A549 (cell line): ENCODE results near the gene CSGALNACT2. TPM values are rescaled to one million over a fixed set of nuclear protein-coding genes. Genes with fewer than 3 reads are reported as not detected.

Experiments
- ATAC-seq, 2 experiments: fragments of 200-7000 bp in 1 of 2; fragments of >200 bp in 1 of 2; cut with Nextera tagmentation in 1 of 2; cut with Tn5 transposase in 1 of 2; 3 replicates each; pipeline versions ENCODE4 v1.8.0 to v1.9.1; 2018 to 2020; ENCODE audit warnings: mild to moderate bottlenecking in 1 of 2, moderate library complexity in 1 of 2
- CTCF ChIA-PET: fragments of 300-600 bp; sonication (Branson Sonifier 250); formaldehyde crosslinking; extraction: SDS; loops from one replicate; lab custom pipeline; 2021; ENCODE audit warnings: antibody characterized with exemption, inconsistent platforms; lab: Yijun Ruan, JAX
- POLR2A ChIA-PET: fragments of 350-600 bp; formaldehyde crosslinking; extraction: SDS; loops from one replicate; lab custom pipeline; 2021; ENCODE audit warnings: antibody characterized with exemption, inconsistent platforms; lab: Yijun Ruan, JAX
- DNase-seq, 2 experiments: peaks; one replicate each; pipeline versions ENCODE4 v3.0.0 to v3.0.0-alpha.2; 2011 to 2016; ENCODE audit warnings: low read depth in 1 of 2, low spot score in 1 of 2
- FAIRE-seq: peaks from 2 replicates; lab custom pipeline; 2011; peaks lifted over from hg19 to GRCh38; lab: Jason Lieb, UNC
- H3K27ac ChIP-seq, 2 experiments: fragments of >200 bp; sonication (Bioruptor Twin); formaldehyde crosslinking; 3 replicates each; pipeline ENCODE4 v1.5.1; 2016 to 2017
- H3K4me1 ChIP-seq: fragments of >200 bp; sonication (Bioruptor Twin); formaldehyde crosslinking; 3 replicates; pipeline ENCODE4 v1.6.1; 2016
- H3K4me2 ChIP-seq: fragments of >200 bp; sonication (Bioruptor Twin); formaldehyde crosslinking; 3 replicates; pipeline ENCODE4 v1.6.1; 2016
- H3K4me3 ChIP-seq: fragments of >200 bp; sonication (Bioruptor Twin); formaldehyde crosslinking; 3 replicates; pipeline ENCODE4 v1.5.1; 2016
- H3K9me3 ChIP-seq: fragments of >200 bp; sonication (Bioruptor Twin); formaldehyde crosslinking; 3 replicates; pipeline ENCODE4 v1.6.1; 2016
- BHLHE40 ChIP-seq: IDR thresholded peaks from 2 replicates; pipeline ENCODE4 v1.6.1; 2012; ENCODE audit warnings: low read depth, low read length, inconsistent platforms
- CBX8 ChIP-seq: fragments of 200-600 bp; sonication (generic); IDR thresholded peaks from 2 replicates; pipeline ENCODE4 v1.6.1; 2016
- CHD2 ChIP-seq: fragments of 150-350 bp; IDR thresholded peaks from 2 replicates; pipeline ENCODE4 v1.6.1; 2014; ENCODE audit warnings: low read length; ENCODE audit not compliant: partially characterized antibody
- EHF ChIP-seq: fragments of 250-450 bp; sonication (Bioruptor Pico); IDR thresholded peaks from 2 replicates; pipeline ENCODE4 v1.5.0; 2020; ENCODE audit warnings: mild to moderate bottlenecking
- GATA3 ChIP-seq: IDR thresholded peaks from 2 replicates; pipeline ENCODE4 v1.6.1; 2012; ENCODE audit warnings: borderline replicate concordance
- HMGXB4 ChIP-seq: fragments of 250-450 bp; sonication (Bioruptor Pico); IDR thresholded peaks from 2 replicates; pipeline ENCODE4 v1.5.0; 2021; ENCODE audit warnings: mild to moderate bottlenecking, moderate library complexity, borderline replicate concordance
- HOXB13 ChIP-seq: fragments of 250-450 bp; sonication (Bioruptor Pico); IDR thresholded peaks from 2 replicates; pipeline ENCODE4 v1.5.0; 2020; ENCODE audit warnings: low read depth, mild to moderate bottlenecking, moderate library complexity
- HOXB5 ChIP-seq: fragments of 250-450 bp; sonication (Bioruptor Pico); IDR thresholded peaks from 2 replicates; pipeline ENCODE4 v1.5.0; 2020; ENCODE audit warnings: mild to moderate bottlenecking, moderate library complexity
- KDM1A ChIP-seq: fragments of 200-600 bp; sonication (generic); IDR thresholded peaks from 2 replicates; pipeline ENCODE4 v1.6.1; 2016; ENCODE audit warnings: low read depth, mild to moderate bottlenecking
- MAFK ChIP-seq: fragments of 450-650 bp; IDR thresholded peaks from 2 replicates; pipeline ENCODE4 v1.6.1; 2014; ENCODE audit not compliant: partially characterized antibody
- MAZ ChIP-seq: fragments of 150-350 bp; IDR thresholded peaks from 2 replicates; pipeline ENCODE4 v1.6.1; 2014; ENCODE audit warnings: antibody characterized with exemption, low read depth, low read length, borderline replicate concordance
- NPAS2 ChIP-seq: fragments of 250-450 bp; sonication (Bioruptor Pico); IDR thresholded peaks from 2 replicates; pipeline ENCODE4 v1.8.0; 2022; ENCODE audit warnings: mild to moderate bottlenecking, moderate library complexity, borderline replicate concordance
- NR3C1 ChIP-seq: fragments of >200 bp; sonication (Bioruptor Twin); formaldehyde crosslinking; IDR thresholded peaks from 3 replicates; pipeline ENCODE4 v1.6.1; 2017
- PHF8 ChIP-seq: fragments of 200-600 bp; sonication (generic); IDR thresholded peaks from 2 replicates; pipeline ENCODE4 v1.6.1; 2016; ENCODE audit warnings: low read depth, mild to moderate bottlenecking, antibody characterized with exemption, moderate library complexity, borderline replicate concordance
- POLR2A ChIP-seq: IDR thresholded peaks from 2 replicates; pipeline ENCODE4 v1.6.1; 2012; ENCODE audit warnings: mild to moderate bottlenecking, low read length
- RAD21 ChIP-seq, 2 experiments: fragments of >200 bp in 1 of 2; sonication (Bioruptor Twin) in 1 of 2; formaldehyde crosslinking in 1 of 2; IDR thresholded peaks in 1 of 2; conservative IDR thresholded peaks in 1 of 2; 2 replicates in 1 of 2; 3 replicates in 1 of 2; pipeline ENCODE4 v1.6.1; 2012 to 2018; ENCODE audit warnings: inconsistent platforms in 1 of 2
- SMC3 ChIP-seq: fragments of >200 bp; sonication (Bioruptor Twin); formaldehyde crosslinking; IDR thresholded peaks from 3 replicates; pipeline ENCODE4 v1.6.1; 2018; ENCODE audit warnings: inconsistent platforms
- TFCP2L1 ChIP-seq: fragments of 250-450 bp; sonication (Bioruptor Pico); IDR thresholded peaks from 2 replicates; pipeline ENCODE4 v1.5.0; 2021; ENCODE audit warnings: mild to moderate bottlenecking
- TP53 ChIP-seq: fragments of 250-450 bp; sonication (Bioruptor Pico); IDR thresholded peaks from 2 replicates; pipeline ENCODE4 v1.5.0; 2021; ENCODE audit warnings: mild to moderate bottlenecking, moderate library complexity
- ZFP36 ChIP-seq: fragments of 450-650 bp; IDR thresholded peaks from 2 replicates; pipeline ENCODE4 v1.6.1; 2014; ENCODE audit warnings: borderline replicate concordance; ENCODE audit not compliant: partially characterized antibody
- WGBS: methylation state at CpG from one replicate; pipeline ENCODE4 v1.1.6; 2017; ENCODE audit errors: missing lambda C conversion rate; 5-methylcytosine and 5-hydroxymethylcytosine counted together
- polyA plus RNA-seq, 4 experiments: library from polyadenylated mRNA; depleted of rRNA in 3 of 4; stranded (reverse); fragments of >200 nt; fragmentation: RNase III in 1 of 4; extraction: RNeasy Plus Mini Kit Qiagen cat#74134 plus additional on column Dnase treatment in 1 of 4; gene quantifications; 2 replicates in 3 of 4; 3 replicates in 1 of 4; pipeline ENCODE4 v1.2.3, GENCODE V29; 2011 to 2017
- TF ChIP-seq, protein P1 (sequence below): IDR thresholded peaks from 2 replicates; pipeline ENCODE4 v1.6.1; 2012
- TF ChIP-seq, protein P2 (sequence below): fragments of 250-450 bp; sonication (Bioruptor Pico); IDR thresholded peaks from 2 replicates; pipeline ENCODE4 v1.5.0; 2020; ENCODE audit warnings: low read depth, mild to moderate bottlenecking, moderate library complexity
- TF ChIP-seq, protein P3 (sequence below): IDR thresholded peaks from 2 replicates; pipeline ENCODE4 v1.6.1; 2012; ENCODE audit warnings: low read depth, borderline replicate concordance
- TF ChIP-seq, protein P4 (sequence below): fragments of >200 bp; sonication (Bioruptor Twin); formaldehyde crosslinking; IDR thresholded peaks from 3 replicates; pipeline ENCODE4 v1.5.1; 2016
- TF ChIP-seq, protein P5 (sequence below): IDR thresholded peaks from 2 replicates; pipeline ENCODE4 v1.6.1; 2012

The CSGALNACT2 gene
- polyA plus RNA-seq, 2 of the 4 experiments (the other 2 are of a cell fraction), result 11.2 to 29.9 TPM

DNA sequence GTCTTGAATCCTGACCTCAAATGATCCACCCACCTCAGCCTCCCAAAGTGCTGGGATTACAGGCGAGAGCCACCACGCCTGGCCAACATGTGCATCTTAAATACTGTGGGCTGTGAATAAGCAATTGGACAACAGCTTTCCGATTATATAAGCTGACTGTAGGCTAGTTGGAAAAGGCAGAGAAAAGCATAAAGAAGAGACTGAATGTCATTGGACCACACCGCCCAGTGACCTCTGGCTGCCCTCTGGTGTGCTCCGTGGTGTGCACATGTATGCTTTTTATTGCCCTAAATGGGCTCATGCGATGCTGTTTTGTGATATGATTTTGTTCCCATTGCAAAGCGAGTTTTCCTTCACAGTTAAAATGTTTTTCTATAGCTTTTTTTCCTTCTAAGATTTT is 15.4 kb upstream of the CSGALNACT2 start:
- WGBS, result 75% methylated on average over 7 of the region's 7 CpGs
- Histone ChIP-seq H3K27ac (no peak overlapping the region), H3K4me2 (no peak overlapping the region), H3K4me3 (no peak overlapping the region), H3K4me1 (no peaks in the 10 kb centered on the region), H3K9me3 (no peaks in the 10 kb centered on the region)
- CTCF ChIA-PET, result interaction anchor here (1.2 to 1.6 kb wide), 4 partner anchors 10 to 256 kb away, joined by 3 to 5 read pairs (median 5); no protein-coding TSS in a partner anchor
- FAIRE-seq (no peak), ATAC-seq (no peak), DNase-seq (no peak)
- TF ChIP-seq BHLHE40 (no peak), RAD21 (conservative IDR thresholded peaks at IDR 0.05 in 1 of 2, IDR thresholded peaks at IDR 0.05 in 1 of 2) (no peak), PHF8 (no peak), EHF (CRISPR knock-in tag) (no peak), TP53 (CRISPR knock-in tag) (no peak), NPAS2 (CRISPR knock-in tag) (no peak), GATA3 (no peak), HOXB5 (CRISPR knock-in tag) (no peak), HOXB13 (CRISPR knock-in tag) (no peak), TFCP2L1 (no peak)
- TF ChIP-seq, protein P1, sequence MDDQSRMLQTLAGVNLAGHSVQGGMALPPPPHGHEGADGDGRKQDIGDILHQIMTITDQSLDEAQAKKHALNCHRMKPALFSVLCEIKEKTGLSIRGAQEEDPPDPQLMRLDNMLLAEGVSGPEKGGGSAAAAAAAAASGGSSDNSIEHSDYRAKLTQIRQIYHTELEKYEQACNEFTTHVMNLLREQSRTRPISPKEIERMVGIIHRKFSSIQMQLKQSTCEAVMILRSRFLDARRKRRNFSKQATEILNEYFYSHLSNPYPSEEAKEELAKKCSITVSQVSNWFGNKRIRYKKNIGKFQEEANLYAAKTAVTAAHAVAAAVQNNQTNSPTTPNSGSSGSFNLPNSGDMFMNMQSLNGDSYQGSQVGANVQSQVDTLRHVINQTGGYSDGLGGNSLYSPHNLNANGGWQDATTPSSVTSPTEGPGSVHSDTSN, result no peak
- TF ChIP-seq, protein P2, sequence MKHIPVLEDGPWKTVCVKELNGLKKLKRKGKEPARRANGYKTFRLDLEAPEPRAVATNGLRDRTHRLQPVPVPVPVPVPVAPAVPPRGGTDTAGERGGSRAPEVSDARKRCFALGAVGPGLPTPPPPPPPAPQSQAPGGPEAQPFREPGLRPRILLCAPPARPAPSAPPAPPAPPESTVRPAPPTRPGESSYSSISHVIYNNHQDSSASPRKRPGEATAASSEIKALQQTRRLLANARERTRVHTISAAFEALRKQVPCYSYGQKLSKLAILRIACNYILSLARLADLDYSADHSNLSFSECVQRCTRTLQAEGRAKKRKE (CRISPR knock-in tag), result no peak
- TF ChIP-seq, protein P3, sequence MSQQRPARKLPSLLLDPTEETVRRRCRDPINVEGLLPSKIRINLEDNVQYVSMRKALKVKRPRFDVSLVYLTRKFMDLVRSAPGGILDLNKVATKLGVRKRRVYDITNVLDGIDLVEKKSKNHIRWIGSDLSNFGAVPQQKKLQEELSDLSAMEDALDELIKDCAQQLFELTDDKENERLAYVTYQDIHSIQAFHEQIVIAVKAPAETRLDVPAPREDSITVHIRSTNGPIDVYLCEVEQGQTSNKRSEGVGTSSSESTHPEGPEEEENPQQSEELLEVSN, result no peak
- TF ChIP-seq, all 56 proteins: peak for 0
- POLR2A ChIA-PET, result no interaction called here

GRCh38 chr10:43123361-43124093 is 14.7 kb upstream of the CSGALNACT2 start:
- Histone ChIP-seq H3K27ac (no peak overlapping the region), H3K4me1 (no peaks in the 10 kb centered on the region), H3K9me3 (no peaks in the 10 kb centered on the region), H3K4me2 (no peak overlapping the region), H3K4me3 (no peak overlapping the region)
- ATAC-seq (no peak), FAIRE-seq (no peak), DNase-seq (no peak)
- POLR2A ChIA-PET, result no interaction called here
- 66% methylated on average over 8 of the region's 9 CpGs for WGBS
- CTCF ChIA-PET, result no interaction called here
- TF ChIP-seq HMGXB4 (no peak), SMC3 (no peak), NR3C1 (no peak), CHD2 (no peak), HOXB5 (CRISPR knock-in tag) (no peak), KDM1A (no peak), CBX8 (no peak), POLR2A (no peak), ZFP36 (no peak), MAZ (no peak), MAFK (no peak)
- TF ChIP-seq, protein P2 (CRISPR knock-in tag), result no peak
- TF ChIP-seq, protein P1, result no peak
- TF ChIP-seq, protein P4, sequence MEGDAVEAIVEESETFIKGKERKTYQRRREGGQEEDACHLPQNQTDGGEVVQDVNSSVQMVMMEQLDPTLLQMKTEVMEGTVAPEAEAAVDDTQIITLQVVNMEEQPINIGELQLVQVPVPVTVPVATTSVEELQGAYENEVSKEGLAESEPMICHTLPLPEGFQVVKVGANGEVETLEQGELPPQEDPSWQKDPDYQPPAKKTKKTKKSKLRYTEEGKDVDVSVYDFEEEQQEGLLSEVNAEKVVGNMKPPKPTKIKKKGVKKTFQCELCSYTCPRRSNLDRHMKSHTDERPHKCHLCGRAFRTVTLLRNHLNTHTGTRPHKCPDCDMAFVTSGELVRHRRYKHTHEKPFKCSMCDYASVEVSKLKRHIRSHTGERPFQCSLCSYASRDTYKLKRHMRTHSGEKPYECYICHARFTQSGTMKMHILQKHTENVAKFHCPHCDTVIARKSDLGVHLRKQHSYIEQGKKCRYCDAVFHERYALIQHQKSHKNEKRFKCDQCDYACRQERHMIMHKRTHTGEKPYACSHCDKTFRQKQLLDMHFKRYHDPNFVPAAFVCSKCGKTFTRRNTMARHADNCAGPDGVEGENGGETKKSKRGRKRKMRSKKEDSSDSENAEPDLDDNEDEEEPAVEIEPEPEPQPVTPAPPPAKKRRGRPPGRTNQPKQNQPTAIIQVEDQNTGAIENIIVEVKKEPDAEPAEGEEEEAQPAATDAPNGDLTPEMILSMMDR, result no peak
- TF ChIP-seq, protein P5, sequence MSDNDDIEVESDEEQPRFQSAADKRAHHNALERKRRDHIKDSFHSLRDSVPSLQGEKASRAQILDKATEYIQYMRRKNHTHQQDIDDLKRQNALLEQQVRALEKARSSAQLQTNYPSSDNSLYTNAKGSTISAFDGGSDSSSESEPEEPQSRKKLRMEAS, result no peak
